ENCODE data around the gene PRKCA. TPM values are rescaled to one million over a fixed set of nuclear protein-coding genes. Genes with fewer than 3 reads are reported as not detected.

PRKCA gene
- polyA plus RNA-seq, 1 experiment: 66.8 TPM

DNA sequence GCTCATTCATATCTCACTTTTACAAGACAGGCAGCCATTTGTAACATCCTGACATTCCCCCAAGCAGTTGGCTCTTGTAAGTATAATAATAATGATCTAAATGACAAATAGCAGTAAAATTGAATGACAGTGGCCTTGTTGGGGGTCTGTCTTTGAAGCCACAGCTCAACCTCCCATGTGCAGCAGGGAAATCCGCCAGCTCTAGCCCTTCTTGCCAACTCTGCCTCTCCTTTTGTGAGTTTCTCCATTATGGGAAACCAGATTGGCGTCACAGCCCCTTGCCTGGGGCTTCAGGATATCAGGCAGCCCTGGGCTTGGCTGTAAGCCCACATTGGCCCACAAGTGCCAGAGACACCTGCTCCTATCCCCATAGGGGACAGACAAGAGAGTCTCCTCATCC, 462.1 kb downstream of the PRKCA start:
- TF ChIP-seq, protein P1, sequence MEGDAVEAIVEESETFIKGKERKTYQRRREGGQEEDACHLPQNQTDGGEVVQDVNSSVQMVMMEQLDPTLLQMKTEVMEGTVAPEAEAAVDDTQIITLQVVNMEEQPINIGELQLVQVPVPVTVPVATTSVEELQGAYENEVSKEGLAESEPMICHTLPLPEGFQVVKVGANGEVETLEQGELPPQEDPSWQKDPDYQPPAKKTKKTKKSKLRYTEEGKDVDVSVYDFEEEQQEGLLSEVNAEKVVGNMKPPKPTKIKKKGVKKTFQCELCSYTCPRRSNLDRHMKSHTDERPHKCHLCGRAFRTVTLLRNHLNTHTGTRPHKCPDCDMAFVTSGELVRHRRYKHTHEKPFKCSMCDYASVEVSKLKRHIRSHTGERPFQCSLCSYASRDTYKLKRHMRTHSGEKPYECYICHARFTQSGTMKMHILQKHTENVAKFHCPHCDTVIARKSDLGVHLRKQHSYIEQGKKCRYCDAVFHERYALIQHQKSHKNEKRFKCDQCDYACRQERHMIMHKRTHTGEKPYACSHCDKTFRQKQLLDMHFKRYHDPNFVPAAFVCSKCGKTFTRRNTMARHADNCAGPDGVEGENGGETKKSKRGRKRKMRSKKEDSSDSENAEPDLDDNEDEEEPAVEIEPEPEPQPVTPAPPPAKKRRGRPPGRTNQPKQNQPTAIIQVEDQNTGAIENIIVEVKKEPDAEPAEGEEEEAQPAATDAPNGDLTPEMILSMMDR (IDR thresholded peaks at IDR 0.05; ENCODE audit: low read depth, low read length): no peak
- CTCF ChIA-PET: no interaction called here
- POLR2A ChIA-PET: no interaction called here

DNA sequence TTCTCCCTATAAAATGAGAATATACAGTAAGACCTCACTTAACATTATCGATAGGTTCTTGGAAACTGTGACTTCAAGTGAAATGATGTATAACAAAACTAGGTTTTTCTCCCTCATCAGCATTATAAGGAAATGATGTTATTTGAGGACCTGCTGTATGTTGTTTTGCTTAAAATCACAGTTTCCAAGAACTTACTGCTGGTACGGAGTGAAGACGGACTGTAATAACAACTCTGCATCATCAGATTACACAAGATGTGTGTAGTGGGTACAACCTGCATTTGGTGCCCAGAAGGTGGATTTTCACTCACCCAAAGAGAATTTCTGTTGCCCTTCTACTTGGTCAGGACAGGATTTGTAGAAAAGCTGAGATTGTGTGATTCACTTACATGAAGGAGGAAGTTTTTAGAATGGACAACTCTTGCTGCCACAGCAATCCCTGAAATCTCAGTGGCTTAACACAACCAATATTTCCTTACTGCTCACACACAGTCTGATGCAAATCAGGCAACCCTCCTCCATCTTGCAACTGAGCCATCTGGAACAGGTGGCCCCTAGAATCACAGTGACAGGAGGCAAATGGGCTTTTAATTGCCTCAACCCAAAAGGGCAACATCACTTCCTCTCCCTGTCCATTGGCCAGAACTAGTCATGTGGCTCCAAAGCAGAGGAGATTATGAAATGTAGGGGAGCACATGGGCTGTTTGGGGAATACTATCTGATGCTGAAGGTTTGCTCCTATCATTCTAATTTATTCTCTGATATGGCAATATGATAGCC, 464.9 kb downstream of the PRKCA start:
- DNase-seq (ENCODE audit: low read depth, low spot score): no peak
- CTCF ChIA-PET: no interaction called here
- Histone ChIP-seq H3K4me3 (ENCODE audit: low read depth, low read length) (no peak overlapping the region), H3K27me3 (ENCODE audit: control insufficient read depth, insufficient read depth, low read length) (no peaks in the 10 kb centered on the region), H3K9me3 (ENCODE audit: control insufficient read depth, insufficient read depth, low read length) (no peaks in the 10 kb centered on the region), H3K27ac (ENCODE audit: low read depth, low read length) (no peak overlapping the region)
- POLR2A ChIA-PET: no interaction called here
- TF ChIP-seq, protein P1 (IDR thresholded peaks at IDR 0.05; ENCODE audit: low read depth, low read length): no peak

More for the DNA sequence above, 462.1 kb downstream of the PRKCA start:
- Histone ChIP-seq H3K27me3 (ENCODE audit: control insufficient read depth, insufficient read depth, low read length) (no peaks in the 10 kb centered on the region), H3K27ac (ENCODE audit: low read depth, low read length) (no peak overlapping the region), H3K4me3 (ENCODE audit: low read depth, low read length) (no peak overlapping the region), H3K9me3 (ENCODE audit: control insufficient read depth, insufficient read depth, low read length) (no peaks in the 10 kb centered on the region)
- DNase-seq (ENCODE audit: low read depth, low spot score): no peak

DNA sequence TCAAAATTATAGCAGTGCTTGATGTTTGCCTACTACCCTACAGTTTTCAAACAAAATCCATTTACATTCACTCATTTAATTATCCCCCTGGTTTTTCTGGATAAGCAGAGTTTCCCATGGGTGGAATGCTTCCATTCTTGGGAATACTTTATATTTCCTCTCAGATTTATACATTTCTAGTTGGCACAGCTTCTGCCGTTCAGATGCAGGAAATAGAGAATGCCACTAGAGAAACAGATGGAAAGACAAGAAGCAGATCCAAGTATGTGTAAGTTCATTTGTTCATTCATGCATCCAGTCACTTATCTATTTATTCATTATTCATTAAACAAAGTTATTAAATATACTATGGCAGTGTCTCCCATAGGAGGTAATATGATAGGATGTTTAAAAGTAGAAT, 467.5 kb downstream of the PRKCA start:
- ChIA-PET POLR2A (interaction anchor here (0.6 kb wide), 1 partner anchor 64 kb away, joined by 4 read pairs; no protein-coding TSS in a partner anchor), CTCF (interaction anchor here (0.6 kb wide), 1 partner anchor 315 kb away, joined by 3 read pairs; no protein-coding TSS in a partner anchor)
- Histone ChIP-seq H3K27me3 (ENCODE audit: control insufficient read depth, insufficient read depth, low read length) (no peaks in the 10 kb centered on the region), H3K9me3 (ENCODE audit: control insufficient read depth, insufficient read depth, low read length) (no peaks in the 10 kb centered on the region), H3K4me3 (ENCODE audit: low read depth, low read length) (no peak overlapping the region), H3K27ac (ENCODE audit: low read depth, low read length) (no peak overlapping the region)
- DNase-seq (ENCODE audit: low read depth, low spot score): no peak
- TF ChIP-seq, protein P1 (IDR thresholded peaks at IDR 0.05; ENCODE audit: low read depth, low read length): no peak

DNA sequence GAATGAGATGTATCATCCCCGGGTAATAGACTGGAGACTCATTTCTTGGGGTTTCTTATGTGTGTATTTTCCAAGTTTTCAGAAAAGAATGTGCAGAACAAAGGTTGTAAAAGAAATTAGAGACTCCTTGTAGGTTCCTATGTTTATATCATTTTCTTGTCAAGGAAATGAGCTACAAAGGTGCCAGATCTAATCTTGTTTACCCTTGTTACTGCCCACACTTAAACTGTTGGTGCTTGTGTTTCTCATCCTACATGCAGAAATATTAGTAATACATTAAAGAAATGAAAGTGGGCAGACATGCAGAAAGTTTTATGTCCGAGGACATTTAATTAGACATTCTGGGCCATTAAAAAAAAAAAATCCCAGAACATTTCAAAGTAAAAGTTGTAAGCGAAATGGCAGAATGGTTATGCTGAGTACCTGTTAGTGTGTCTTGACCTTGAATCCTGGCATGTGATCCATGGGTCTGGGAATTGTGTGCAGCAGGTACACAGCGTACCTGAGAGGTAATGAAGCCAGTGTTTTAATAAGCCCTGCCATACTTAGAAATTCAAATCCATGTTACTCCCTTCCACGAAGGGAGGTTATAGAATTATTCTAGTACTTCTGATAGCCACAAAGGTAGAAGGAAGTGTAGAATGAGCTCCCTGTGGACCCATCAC, 469.9 kb downstream of the PRKCA start:
- TF ChIP-seq, protein P1 (IDR thresholded peaks at IDR 0.05; ENCODE audit: low read depth, low read length): no peak
- POLR2A ChIA-PET: no interaction called here

DNA sequence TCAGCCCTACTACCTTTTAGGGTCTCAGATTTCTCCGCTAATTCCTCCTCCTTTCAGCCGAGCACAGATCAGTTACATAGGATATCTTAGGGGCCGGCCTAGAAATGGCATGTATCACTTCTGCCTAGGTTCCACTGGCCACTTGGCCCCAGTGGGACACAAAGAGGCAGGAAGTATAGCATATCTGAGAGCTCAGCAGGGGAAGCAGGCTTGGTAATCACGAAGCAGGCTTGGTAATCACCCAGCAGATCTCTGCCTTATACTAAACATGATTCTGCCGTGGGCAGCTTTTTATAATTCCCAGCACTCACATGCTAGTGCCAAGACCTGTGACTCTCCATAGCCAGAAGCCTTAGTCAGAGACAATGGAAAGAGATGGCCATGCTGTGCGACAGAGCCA, 472.9 kb downstream of the PRKCA start:
- CTCF ChIA-PET: no interaction called here
- POLR2A ChIA-PET: no interaction called here
- Histone ChIP-seq H3K27ac (ENCODE audit: low read depth, low read length) (no peak overlapping the region), H3K4me3 (ENCODE audit: low read depth, low read length) (no peak overlapping the region), H3K9me3 (ENCODE audit: control insufficient read depth, insufficient read depth, low read length) (no peaks in the 10 kb centered on the region), H3K27me3 (ENCODE audit: control insufficient read depth, insufficient read depth, low read length) (no peaks in the 10 kb centered on the region)
- DNase-seq (ENCODE audit: low read depth, low spot score): no peak
- TF ChIP-seq, protein P1 (IDR thresholded peaks at IDR 0.05; ENCODE audit: low read depth, low read length): no peak

More for the DNA sequence above, 469.9 kb downstream of the PRKCA start:
- Histone ChIP-seq H3K27ac (ENCODE audit: low read depth, low read length) (no peak overlapping the region), H3K4me3 (ENCODE audit: low read depth, low read length) (no peak overlapping the region), H3K27me3 (ENCODE audit: control insufficient read depth, insufficient read depth, low read length) (no peaks in the 10 kb centered on the region), H3K9me3 (ENCODE audit: control insufficient read depth, insufficient read depth, low read length) (no peaks in the 10 kb centered on the region)
- no peak for DNase-seq (ENCODE audit: low read depth, low spot score)
- CTCF ChIA-PET: no interaction called here
